ENCODE measurements around the gene SLC35D3.

DNA sequence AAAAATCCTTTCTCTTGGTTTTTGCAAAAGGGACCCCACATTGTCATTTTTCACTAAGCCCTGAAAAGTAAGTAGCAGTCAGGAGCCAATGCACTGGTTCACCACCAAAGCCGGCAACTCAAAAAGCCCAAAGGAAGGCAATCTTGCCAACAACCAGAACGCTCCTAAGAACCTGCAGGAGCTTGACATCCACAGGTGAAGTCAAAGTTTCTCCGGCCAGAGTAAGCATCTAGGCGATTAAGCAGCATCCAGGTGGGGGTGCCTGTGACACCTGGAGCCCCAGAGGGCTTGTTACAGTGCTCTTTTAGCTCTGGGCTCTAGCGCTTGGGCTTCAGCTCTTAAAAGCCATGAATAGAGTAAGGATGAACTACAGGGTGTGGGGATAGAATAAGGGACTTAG, 36.1 kb downstream of the SLC35D3 start:
- TF ChIP-seq POLR2AphosphoS5 (IDR thresholded peaks at IDR 0.05; ENCODE audit: low read depth, low read length) = no peak
- TF ChIP-seq POLR2A (IDR thresholded peaks at IDR 0.05; ENCODE audit: low read depth, low read length) = no peak
- no peak for TF ChIP-seq SPI1 (IDR thresholded peaks at IDR 0.05; ENCODE audit: low read depth, low read length)

All from GM12891 (cell line).